ENCODE measurements around the gene ZBTB42. TPM values are rescaled to one million over a fixed set of nuclear protein-coding genes. Genes with fewer than 3 reads are reported as not detected.

Gene ZBTB42
- total and polyA plus RNA-seq, 2 of the 13 experiments (the other 11 are each of a cell fraction or from before 2014, with no cell fraction given), result 2.8 to 4.2 TPM

GRCh38 chr14:104752735-104753527 is 48.0 kb upstream of the ZBTB42 start, which contains the start of gene SIVA1 (continued):
- TF ChIP-seq, protein P1, sequence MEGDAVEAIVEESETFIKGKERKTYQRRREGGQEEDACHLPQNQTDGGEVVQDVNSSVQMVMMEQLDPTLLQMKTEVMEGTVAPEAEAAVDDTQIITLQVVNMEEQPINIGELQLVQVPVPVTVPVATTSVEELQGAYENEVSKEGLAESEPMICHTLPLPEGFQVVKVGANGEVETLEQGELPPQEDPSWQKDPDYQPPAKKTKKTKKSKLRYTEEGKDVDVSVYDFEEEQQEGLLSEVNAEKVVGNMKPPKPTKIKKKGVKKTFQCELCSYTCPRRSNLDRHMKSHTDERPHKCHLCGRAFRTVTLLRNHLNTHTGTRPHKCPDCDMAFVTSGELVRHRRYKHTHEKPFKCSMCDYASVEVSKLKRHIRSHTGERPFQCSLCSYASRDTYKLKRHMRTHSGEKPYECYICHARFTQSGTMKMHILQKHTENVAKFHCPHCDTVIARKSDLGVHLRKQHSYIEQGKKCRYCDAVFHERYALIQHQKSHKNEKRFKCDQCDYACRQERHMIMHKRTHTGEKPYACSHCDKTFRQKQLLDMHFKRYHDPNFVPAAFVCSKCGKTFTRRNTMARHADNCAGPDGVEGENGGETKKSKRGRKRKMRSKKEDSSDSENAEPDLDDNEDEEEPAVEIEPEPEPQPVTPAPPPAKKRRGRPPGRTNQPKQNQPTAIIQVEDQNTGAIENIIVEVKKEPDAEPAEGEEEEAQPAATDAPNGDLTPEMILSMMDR (CRISPR knock-in tag; IDR thresholded peaks at IDR 0.05), result no peak; the same call in 1 of the 2 replicates
- no peak for TF ChIP-seq SMC3 (IDR thresholded peaks at IDR 0.05; ENCODE audit: low read length)
- TF ChIP-seq ARID2 (CRISPR knock-in tag; IDR thresholded peaks at IDR 0.05; ENCODE audit: borderline replicate concordance), result peak; percentile 28; the same call in 1 of the 2 replicates
- TF ChIP-seq SP5 (CRISPR knock-in tag; IDR thresholded peaks at IDR 0.05; ENCODE audit: borderline replicate concordance, low read depth), result peak; percentile 86
- 0 out of 2 replicates have a peak, but pooled peaks have one; percentile 5 for TF ChIP-seq BHLHE40 (IDR thresholded peaks at IDR 0.05; ENCODE audit: low read length)
- no peak for TF ChIP-seq NPAS2 (CRISPR knock-in tag; IDR thresholded peaks at IDR 0.05; ENCODE audit: borderline replicate concordance)
- TF ChIP-seq, protein P2, sequence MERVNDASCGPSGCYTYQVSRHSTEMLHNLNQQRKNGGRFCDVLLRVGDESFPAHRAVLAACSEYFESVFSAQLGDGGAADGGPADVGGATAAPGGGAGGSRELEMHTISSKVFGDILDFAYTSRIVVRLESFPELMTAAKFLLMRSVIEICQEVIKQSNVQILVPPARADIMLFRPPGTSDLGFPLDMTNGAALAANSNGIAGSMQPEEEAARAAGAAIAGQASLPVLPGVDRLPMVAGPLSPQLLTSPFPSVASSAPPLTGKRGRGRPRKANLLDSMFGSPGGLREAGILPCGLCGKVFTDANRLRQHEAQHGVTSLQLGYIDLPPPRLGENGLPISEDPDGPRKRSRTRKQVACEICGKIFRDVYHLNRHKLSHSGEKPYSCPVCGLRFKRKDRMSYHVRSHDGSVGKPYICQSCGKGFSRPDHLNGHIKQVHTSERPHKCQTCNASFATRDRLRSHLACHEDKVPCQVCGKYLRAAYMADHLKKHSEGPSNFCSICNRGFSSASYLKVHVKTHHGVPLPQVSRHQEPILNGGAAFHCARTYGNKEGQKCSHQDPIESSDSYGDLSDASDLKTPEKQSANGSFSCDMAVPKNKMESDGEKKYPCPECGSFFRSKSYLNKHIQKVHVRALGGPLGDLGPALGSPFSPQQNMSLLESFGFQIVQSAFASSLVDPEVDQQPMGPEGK (CRISPR knock-in tag; IDR thresholded peaks at IDR 0.05), result peak; percentile 59; the same call in 1 of the 2 replicates
- peak; percentile 55 for TF ChIP-seq SALL2 (CRISPR knock-in tag; IDR thresholded peaks at IDR 0.05)
- TF ChIP-seq DR1 (CRISPR knock-in tag; IDR thresholded peaks at IDR 0.05), result peak; percentile 64; the same call in 1 of the 2 replicates
- peak; percentile 85 for TF ChIP-seq YEATS2 (CRISPR knock-in tag; IDR thresholded peaks at IDR 0.05; ENCODE audit: borderline replicate concordance)
- TF ChIP-seq ZNF101 (CRISPR knock-in tag; IDR thresholded peaks at IDR 0.05; ENCODE audit: borderline replicate concordance, low read depth), result no peak
- no peak for TF ChIP-seq FOXK2 (IDR thresholded peaks at IDR 0.05)
- TF ChIP-seq HNRNPLL (IDR thresholded peaks at IDR 0.05; ENCODE audit: low read depth, low read length, poor library complexity, severe bottlenecking), result peak; percentile 85
- TF ChIP-seq SPEN (CRISPR knock-in tag; IDR thresholded peaks at IDR 0.05; ENCODE audit: low read depth), result peak; percentile 40
- TF ChIP-seq JDP2 (CRISPR knock-in tag; IDR thresholded peaks at IDR 0.05; ENCODE audit: borderline replicate concordance), result no peak
- TF ChIP-seq, protein P3, sequence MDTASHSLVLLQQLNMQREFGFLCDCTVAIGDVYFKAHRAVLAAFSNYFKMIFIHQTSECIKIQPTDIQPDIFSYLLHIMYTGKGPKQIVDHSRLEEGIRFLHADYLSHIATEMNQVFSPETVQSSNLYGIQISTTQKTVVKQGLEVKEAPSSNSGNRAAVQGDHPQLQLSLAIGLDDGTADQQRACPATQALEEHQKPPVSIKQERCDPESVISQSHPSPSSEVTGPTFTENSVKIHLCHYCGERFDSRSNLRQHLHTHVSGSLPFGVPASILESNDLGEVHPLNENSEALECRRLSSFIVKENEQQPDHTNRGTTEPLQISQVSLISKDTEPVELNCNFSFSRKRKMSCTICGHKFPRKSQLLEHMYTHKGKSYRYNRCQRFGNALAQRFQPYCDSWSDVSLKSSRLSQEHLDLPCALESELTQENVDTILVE (CRISPR knock-in tag; IDR thresholded peaks at IDR 0.05), result no peak
- TF ChIP-seq DZIP1 (CRISPR knock-in tag; IDR thresholded peaks at IDR 0.05), result no peak; the same call in 1 of the 2 replicates
- peak; percentile 76 for TF ChIP-seq UBTF (CRISPR knock-in tag; IDR thresholded peaks at IDR 0.05)

Measured in HepG2 (cell line).